GM12873 (cell line): ENCODE results near the gene C4orf36.

Experiments used
- TF ChIP-seq, protein P1 (sequence below): IDR thresholded peaks from 2 replicates; pipeline ENCODE4 v1.5.1; 2012; ENCODE audit warnings: low read depth, mild to moderate bottlenecking, moderate library complexity, low read length, control low read depth; ENCODE audit not compliant: insufficient read depth; ENCODE audit errors: missing control alignments

C4orf36 gene

DNA sequence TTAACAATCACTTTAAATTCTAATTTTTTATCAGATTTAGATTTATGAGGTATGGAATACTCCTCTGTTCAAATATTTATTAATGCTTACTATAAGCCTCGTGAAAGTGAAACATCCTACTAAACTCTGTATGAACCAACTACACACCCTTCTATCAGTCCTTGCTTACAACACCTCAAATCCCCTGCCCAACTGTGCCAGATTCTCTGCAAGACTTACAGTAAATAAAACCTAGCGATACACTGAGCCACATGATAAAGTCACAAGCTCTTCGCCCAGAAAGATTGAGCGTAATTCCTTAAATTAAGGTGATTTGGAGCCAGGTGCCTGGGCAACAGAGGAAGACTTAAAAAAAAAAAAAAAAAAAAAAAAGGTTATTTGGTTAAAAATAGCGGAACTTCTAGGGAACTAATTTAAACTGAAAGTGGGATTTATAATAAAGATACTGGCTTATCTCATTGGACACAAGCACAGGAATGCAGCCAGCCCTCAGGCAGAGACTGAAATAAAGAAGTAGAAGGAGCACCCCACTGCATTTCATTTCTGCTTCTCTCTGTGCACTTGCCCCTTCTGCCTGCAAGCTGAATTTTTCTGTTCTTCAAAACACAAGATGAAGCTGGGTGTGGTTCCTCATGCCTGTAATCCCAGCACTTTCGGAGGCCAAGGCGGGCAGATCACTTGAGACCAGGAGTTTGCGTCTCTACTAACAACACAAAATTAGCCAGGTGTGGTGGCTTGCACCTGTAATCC is 17.5 kb upstream of the C4orf36 start:
- TF ChIP-seq, protein P1, sequence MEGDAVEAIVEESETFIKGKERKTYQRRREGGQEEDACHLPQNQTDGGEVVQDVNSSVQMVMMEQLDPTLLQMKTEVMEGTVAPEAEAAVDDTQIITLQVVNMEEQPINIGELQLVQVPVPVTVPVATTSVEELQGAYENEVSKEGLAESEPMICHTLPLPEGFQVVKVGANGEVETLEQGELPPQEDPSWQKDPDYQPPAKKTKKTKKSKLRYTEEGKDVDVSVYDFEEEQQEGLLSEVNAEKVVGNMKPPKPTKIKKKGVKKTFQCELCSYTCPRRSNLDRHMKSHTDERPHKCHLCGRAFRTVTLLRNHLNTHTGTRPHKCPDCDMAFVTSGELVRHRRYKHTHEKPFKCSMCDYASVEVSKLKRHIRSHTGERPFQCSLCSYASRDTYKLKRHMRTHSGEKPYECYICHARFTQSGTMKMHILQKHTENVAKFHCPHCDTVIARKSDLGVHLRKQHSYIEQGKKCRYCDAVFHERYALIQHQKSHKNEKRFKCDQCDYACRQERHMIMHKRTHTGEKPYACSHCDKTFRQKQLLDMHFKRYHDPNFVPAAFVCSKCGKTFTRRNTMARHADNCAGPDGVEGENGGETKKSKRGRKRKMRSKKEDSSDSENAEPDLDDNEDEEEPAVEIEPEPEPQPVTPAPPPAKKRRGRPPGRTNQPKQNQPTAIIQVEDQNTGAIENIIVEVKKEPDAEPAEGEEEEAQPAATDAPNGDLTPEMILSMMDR: no peak

DNA sequence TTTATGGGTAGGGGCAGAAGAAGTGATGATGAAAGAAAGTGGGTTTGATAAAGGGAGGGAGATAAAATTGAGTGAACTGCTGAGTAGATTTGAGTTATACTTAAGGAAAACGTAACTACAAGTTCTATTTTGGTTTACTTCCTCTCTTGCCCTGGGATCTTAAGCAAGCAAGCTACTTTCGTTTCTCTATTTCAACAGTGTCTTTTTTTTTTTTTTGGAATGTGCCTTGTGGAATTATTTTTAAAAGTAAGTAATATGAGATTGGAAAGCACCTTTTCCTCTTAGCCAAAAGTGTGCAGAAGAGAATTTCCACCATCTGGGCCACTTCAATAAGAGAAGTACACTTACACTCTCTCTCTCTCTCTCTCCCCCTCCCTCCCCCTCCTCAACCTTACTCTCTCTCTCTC is 16.0 kb upstream of the C4orf36 start:
- TF ChIP-seq, protein P1: no peak

DNA sequence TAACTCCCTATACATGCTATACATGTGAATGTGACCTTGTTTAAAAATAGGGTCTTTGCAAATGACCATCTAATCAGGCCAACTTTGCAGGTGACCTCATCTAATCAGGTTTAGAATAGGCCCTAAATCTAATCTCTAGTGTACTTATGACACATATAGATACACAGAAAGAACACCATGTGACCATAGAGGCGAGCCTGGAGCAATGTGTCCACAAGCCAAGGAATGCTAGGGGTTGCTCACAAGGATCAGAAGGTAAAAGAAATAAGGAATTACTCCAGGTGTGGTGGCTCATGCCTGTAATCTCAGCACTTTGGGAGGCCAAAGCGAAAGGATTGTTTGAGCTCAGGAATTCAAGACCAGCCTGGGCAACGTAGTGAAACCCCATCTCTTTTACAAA is 9.6 kb upstream of the C4orf36 start:
- TF ChIP-seq, protein P1: no peak

DNA sequence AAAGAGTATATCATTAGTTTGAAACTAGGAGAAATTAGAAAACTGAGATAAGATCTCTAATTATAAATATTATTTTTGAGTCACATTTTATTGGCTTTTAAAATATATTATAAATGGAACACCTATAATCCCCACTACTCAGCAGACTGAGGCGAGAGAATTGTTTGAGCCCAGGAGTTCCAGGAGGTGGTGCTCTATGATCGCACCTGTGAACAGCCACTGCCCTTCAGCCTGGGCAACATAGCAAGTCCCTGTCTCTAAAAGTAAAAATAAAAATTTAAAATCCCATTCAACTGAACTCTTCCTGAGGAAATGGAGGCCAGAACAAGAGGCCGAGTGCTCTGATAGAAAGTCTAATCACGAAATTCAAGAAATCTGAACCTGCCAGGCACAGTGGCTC is 6.3 kb upstream of the C4orf36 start:
- TF ChIP-seq, protein P1: peak; percentile 29

DNA sequence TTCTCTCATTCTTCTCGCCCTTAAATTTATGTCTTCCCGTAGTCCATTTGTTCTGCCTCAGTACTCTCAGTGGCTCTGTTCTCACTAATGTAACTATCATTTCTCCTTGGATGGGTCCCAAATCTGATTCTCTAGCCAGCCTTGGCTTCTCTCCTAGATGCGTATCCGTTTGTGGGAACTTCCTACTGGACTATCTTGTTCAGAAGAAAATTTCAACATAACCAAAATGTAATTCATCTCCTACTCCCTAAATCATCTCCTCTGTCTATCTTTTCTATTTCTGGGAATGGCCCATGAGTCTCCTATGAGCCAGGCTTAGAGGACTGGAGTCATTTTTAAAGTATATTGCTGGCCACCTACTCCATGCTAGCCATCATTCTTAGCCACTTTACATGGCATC is 4.4 kb upstream of the C4orf36 start:
- TF ChIP-seq, protein P1: no peak

DNA sequence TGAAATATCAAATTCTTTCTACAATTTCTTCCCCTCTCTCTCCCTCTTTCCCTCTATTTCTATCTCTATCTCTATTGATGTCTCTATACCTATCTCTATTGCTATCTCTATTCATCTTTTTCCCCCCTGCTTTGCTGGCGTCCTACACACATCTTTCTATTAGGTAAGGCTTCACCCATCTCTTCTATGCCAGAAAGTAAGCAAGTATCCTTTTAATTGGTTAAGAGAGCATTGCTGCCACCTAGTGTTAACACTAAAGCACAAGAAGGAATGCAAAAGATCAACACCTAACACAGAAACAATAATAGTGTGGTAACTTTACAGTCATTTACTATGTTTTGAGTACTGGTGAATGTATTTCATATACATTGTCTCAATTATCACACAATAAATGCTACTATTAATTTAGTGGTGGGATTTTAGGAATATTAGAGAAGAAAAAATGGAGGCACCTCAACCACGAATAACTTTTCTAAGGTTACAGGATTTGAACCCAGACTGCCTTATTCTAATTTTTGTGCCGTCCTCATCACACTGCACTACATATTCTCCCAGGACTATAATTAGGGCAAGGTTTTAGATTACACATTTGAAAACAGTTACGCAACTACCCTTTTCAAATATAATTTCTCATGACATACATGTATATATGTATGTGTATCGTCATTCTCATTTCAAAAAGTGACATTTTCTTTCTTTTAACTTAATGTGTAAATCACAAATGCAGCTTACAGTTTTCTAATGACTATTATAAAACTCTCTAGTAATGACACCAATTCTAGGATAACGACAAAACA is 3.7 kb upstream of the C4orf36 start:
- TF ChIP-seq, protein P1: peak; percentile 64

DNA sequence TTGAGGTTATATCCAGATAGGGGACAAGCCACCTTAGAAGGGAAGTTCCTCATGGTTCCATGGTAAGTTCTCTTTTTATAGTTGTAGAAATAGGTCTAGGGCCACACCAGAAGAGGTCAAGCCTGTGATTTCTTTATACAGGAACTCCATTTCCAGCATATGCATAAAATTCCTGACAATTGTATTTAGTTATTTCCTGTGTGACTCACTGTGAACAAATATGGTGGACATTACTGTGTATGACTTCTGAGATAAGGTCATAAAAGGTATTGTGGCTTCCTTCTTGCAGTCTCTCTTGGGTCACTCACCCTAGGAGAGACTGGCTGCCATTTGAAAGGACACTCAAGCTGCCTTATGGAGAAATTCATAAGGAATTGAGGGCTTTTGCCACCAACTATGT is 2.2 kb upstream of the C4orf36 start:
- TF ChIP-seq, protein P1: no peak
